ENCODE measurements around the gene STPG4.
"Not testable (repeated sequence)": the region's sequence is repeated elsewhere in the genome, so short reads cannot be mapped to it uniquely, and the experiment has no call there.

STPG4 gene

GRCh38 chr2:47155091-47155876 lies at the start of gene STPG4:
Gene STPG4, minus strand, starts transcription at chr2:47155308. Its CDS starts 57 bp downstream, at chr2:47155251.
- no peak for DNase-seq

GRCh38 chr2:47204691-47205090 lies 49.6 kb upstream of the STPG4 start:
- DNase-seq = no peak

- DNase-seq = no peak
Observed at GRCh38 chr2:47203995-47204394, 48.9 kb upstream of the STPG4 start.

GRCh38 chr2:47201224-47201623 lies 46.1 kb upstream of the STPG4 start:
- peak; percentile 75 for DNase-seq

- DNase-seq = peak; percentile 100
Observed at GRCh38 chr2:47198985-47199451, 43.9 kb upstream of the STPG4 start.

GRCh38 chr2:47196499-47196898 lies 41.4 kb upstream of the STPG4 start:
- DNase-seq = no peak

GRCh38 chr2:47196046-47196445 lies 40.9 kb upstream of the STPG4 start:
- DNase-seq = no peak

- peak; percentile 47 for DNase-seq
Observed at GRCh38 chr2:47195148-47195547, 40.0 kb upstream of the STPG4 start.

- DNase-seq = no peak
Observed at GRCh38 chr2:47194410-47194809, 39.3 kb upstream of the STPG4 start.

GRCh38 chr2:47193607-47194006 lies 38.5 kb upstream of the STPG4 start:
- no peak for DNase-seq

- DNase-seq = peak; percentile 90
Observed at GRCh38 chr2:47190188-47190881, 35.2 kb upstream of the STPG4 start.

- peak; percentile 94 for DNase-seq
Observed at GRCh38 chr2:47189635-47190034, 34.5 kb upstream of the STPG4 start.

GRCh38 chr2:47187069-47187468 lies 32.0 kb upstream of the STPG4 start:
- DNase-seq = no peak

- no peak for DNase-seq
Observed at GRCh38 chr2:47186351-47186750, 31.2 kb upstream of the STPG4 start.

- not testable (repeated sequence) for DNase-seq
Observed at GRCh38 chr2:47185098-47185497, 30.0 kb upstream of the STPG4 start.

- DNase-seq = no peak
Observed at GRCh38 chr2:47181176-47181575, 26.1 kb upstream of the STPG4 start.

GRCh38 chr2:47180531-47180930 lies 25.4 kb upstream of the STPG4 start:
- no peak for DNase-seq

GRCh38 chr2:47179388-47179787 lies 24.3 kb upstream of the STPG4 start:
- no peak for DNase-seq

GRCh38 chr2:47178341-47178740 lies 23.2 kb upstream of the STPG4 start:
- no peak for DNase-seq

GRCh38 chr2:47177043-47177565 lies 22.0 kb upstream of the STPG4 start:
- no peak for DNase-seq

- peak; percentile 60 for DNase-seq
Observed at GRCh38 chr2:47174733-47175361, 19.7 kb upstream of the STPG4 start.

- peak; percentile 21 for DNase-seq
Observed at GRCh38 chr2:47173986-47174732, 19.1 kb upstream of the STPG4 start.
